Heart right ventricle (tissue), 16 donors: ENCODE measurements around the gene PIEZO1. TPM values are rescaled to one million over a fixed set of nuclear protein-coding genes. Genes with fewer than 3 reads are reported as not detected.

Experiments used
- ATAC-seq, 8 donors: fragments of 200-7000 bp; cut with Tn5 transposase; one replicate each; pipeline ENCODE4 v1.9.1; 2020; ENCODE audit warnings: mild to moderate bottlenecking in 8 of 8, moderate library complexity in 8 of 8, moderate number of reproducible peaks in 1 of 8
- DNase-seq, 2 donors: peaks; one replicate each; pipeline ENCODE4 v3.0.0-alpha.2; 2020
- H3K27ac ChIP-seq, 10 donors: fragments of 200-600 bp; sonication (generic) in 2 of 10; one replicate each; pipeline versions ENCODE4 v1.5.0 to v1.8.0; 2020 to 2022; ENCODE audit warnings: mild to moderate bottlenecking in 3 of 10
- H3K27me3 ChIP-seq, 7 donors: fragments of 200-600 bp; one replicate each; pipeline ENCODE4 v1.8.0; 2021 to 2022; ENCODE audit warnings: mild to moderate bottlenecking in 2 of 7
- H3K36me3 ChIP-seq, 9 donors: fragments of 200-600 bp; sonication (generic) in 1 of 9; one replicate each; pipeline versions ENCODE4 v1.5.0 to v1.8.0; 2020 to 2022; ENCODE audit warnings: mild to moderate bottlenecking in 2 of 9
- H3K4me1 ChIP-seq, 9 donors: fragments of 200-600 bp; sonication (generic) in 1 of 9; one replicate each; pipeline versions ENCODE4 v1.5.0 to v1.8.0; 2020 to 2022; ENCODE audit warnings: mild to moderate bottlenecking in 4 of 9
- H3K4me3 ChIP-seq, 10 donors: fragments of 200-600 bp; sonication (generic) in 2 of 10; one replicate each; pipeline versions ENCODE4 v1.5.0 to v1.8.0; 2020 to 2022; ENCODE audit warnings: mild to moderate bottlenecking in 7 of 10, moderate library complexity in 2 of 10
- H3K9me3 ChIP-seq, 11 donors: fragments of 200-600 bp in 10 of 11; sonication (generic) in 2 of 11; one replicate each; pipeline versions ENCODE4 v1.5.0 to v1.8.0; 2013 to 2022; ENCODE audit warnings: mild to moderate bottlenecking in 2 of 11, control low read depth in 1 of 11, moderate library complexity in 1 of 11
- WGBS, 2 donors: extraction: QIAGEN DNeasy Blood & Tissue Kit; methylation state at CpG; one replicate each; pipeline ENCODE4 v1.1.7; 2013; ENCODE audit warnings: inconsistent platforms in 1 of 2; 5-methylcytosine and 5-hydroxymethylcytosine counted together
- intact Hi-C, 10 donors: fragments of 100-400 bp; cut with DNase I; formaldehyde crosslinking; loops; one replicate each; pipeline versions ENCODE4 v1.11.1 to v1.14.2; 2022
- polyA plus RNA-seq, 2 donors: library from polyadenylated mRNA; stranded (reverse); fragments of 200-250 nt; gene quantifications; one replicate each; pipeline ENCODE4 v1.2.3, GENCODE V29; 2013
- total RNA-seq, 10 donors: library from RNA; stranded (reverse); fragmentation: NEBNext Ultra II Directional in 3 of 10; extraction: Animal tissue kit (Norgen Biotek cat#: 25700) in 3 of 10; gene quantifications; one replicate each; pipeline versions ENCODE4 v1.2.1 to v1.2.4, GENCODE V29; 2021 to 2023
- TF ChIP-seq, protein P1 (sequence below), 9 donors: fragments of 200-600 bp; sonication (generic) in 2 of 9; IDR thresholded peaks; one replicate each; pipeline versions ENCODE4 v1.5.0 to v1.8.0; 2021 to 2022; ENCODE audit warnings: antibody characterized with exemption in 9 of 9, mild to moderate bottlenecking in 5 of 9, moderate library complexity in 1 of 9
- donor health status: Arrhythmogenic right ventricular cardiomyopathy.
- donor health status: ischemic (EF 13 %, LVEDD 7.1; RV severe dilation, severe dysfunction).
- donor health status: healthy with polysubstance abuse.
- donor health status: DM: no; HTN: yes; CAD: no.
- donor health status: DM: no; HTN: no; CAD: no.
- donor health status: ischemic (EF 25% LVEDD 6.9; RV normal size, moderate dysfunction).
- donor health status: ischemic (EF 25% LVEDD 5.7; RV mildly dilated, moderate dysfunction).
- donor health status: healthy.
- donor health status: DM: yes; HTN: yes; CAD: no.
- donor health status: Ischemic cardiomyopathy.
- donor health status: ischemic (EF 35%, LVEDD 5.7; RV mildly dilated, moderate dysfunction).
- donor health status: nonischemic (EF 11% LVEDD 7.7; RV severe dilation, severe dysfunction).
- donor health status: DM: yes; HTN: yes; CAD: no.
- donor health status: PGD.
- donor health status: ischemic (EF 29% LVEDD 5.4; RV normal size, mild dysfunction).
- donor health status: nonischemic (EF 23%, LVEDD 6.1; RV moderate dilation, normal function).

PIEZO1 gene
- total and polyA plus RNA-seq, 12 donors = 12.3 to 78.2 (median 18.0) TPM

DNA sequence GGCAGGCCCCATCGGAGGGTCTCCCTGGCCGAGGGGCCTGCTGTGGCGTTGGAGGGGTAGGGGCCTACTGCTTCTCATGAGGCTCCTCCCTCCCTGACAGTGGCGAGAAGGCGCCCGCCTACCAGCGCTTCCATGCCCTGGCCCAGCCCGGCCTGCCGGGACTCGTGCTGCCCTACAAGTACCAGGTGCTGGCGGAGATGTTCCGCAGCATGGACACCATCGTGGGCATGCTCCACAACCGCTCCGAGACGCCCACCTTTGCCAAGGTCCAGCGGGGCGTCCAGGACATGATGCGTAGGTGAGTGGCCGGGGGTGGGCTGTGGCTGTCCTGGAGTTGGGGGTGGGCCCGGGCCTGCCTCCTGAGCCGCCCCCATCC, 20.3 kb upstream of the PIEZO1 start:
- Histone ChIP-seq H3K36me3 (peaks cover 0 to 31% (median 0%) of the 10 kb centered on the region in 9 donors), H3K4me3 (peak overlapping the region in 1 of 10 donors; percentile 73), H3K9me3 (no peaks in the 10 kb centered on the region), H3K4me1 (peaks cover 5 to 35% (median 20%) of the 10 kb centered on the region in 9 donors), H3K27ac (no peak overlapping the region), H3K27me3 (no peaks in the 10 kb centered on the region)
- WGBS, 2 donors = 87 to 95% methylated on average over 22 of the region's 22 CpGs
- peak in 1 of 8 donors; percentile 8 for ATAC-seq
- intact Hi-C loops = no loop called here
- DNase-seq = no peak
- TF ChIP-seq, protein P1, sequence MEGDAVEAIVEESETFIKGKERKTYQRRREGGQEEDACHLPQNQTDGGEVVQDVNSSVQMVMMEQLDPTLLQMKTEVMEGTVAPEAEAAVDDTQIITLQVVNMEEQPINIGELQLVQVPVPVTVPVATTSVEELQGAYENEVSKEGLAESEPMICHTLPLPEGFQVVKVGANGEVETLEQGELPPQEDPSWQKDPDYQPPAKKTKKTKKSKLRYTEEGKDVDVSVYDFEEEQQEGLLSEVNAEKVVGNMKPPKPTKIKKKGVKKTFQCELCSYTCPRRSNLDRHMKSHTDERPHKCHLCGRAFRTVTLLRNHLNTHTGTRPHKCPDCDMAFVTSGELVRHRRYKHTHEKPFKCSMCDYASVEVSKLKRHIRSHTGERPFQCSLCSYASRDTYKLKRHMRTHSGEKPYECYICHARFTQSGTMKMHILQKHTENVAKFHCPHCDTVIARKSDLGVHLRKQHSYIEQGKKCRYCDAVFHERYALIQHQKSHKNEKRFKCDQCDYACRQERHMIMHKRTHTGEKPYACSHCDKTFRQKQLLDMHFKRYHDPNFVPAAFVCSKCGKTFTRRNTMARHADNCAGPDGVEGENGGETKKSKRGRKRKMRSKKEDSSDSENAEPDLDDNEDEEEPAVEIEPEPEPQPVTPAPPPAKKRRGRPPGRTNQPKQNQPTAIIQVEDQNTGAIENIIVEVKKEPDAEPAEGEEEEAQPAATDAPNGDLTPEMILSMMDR (IDR thresholded peaks at IDR 0.05) = no peak

DNA sequence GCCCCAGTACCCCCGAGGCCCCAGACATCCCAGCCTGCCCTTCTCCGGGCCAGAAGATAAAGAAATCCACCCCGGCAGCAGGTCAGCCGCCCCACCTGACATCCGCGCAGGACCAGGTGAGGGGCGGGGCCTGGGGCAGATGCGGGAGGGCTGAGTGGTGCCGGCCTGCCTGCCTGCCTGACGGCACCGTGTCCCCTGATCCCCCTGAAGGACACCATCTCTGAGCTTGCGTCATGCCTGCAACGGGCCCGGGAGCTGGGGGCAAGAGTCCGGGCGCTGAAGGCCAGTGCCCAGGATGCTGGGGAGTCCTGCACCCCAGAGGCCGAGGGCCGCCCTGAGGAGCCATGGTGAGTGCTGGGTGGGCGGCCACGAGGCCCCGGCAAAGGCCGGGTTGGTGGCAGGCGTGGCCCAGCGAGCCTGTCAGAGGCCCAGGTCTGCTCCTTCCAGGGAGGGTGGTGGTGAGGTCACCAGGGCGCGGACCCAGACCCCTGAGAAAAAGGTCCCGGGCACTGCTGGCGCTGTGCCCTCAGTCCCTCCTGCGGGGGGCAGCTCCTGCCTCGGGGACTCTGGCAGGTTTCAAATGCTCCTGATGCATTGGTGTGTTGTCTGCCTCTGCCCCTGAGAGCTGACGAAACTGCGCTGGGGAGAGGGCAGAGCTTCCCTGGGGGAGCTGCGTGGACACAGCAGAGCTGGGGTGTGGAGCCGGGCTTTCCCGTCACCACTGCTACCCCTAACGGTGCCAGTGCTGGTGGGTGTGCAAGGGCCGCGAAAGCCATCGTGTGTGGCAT, 19.7 kb upstream of the PIEZO1 start:
- Histone ChIP-seq H3K36me3 (peaks cover 0 to 29% (median 0%) of the 10 kb centered on the region in 9 donors), H3K27me3 (no peaks in the 10 kb centered on the region), H3K27ac (no peak overlapping the region), H3K4me1 (peaks cover 0 to 34% (median 15%) of the 10 kb centered on the region in 9 donors), H3K4me3 (peak overlapping the region in 6 of 10 donors; percentile 64 to 83 (median 72)), H3K9me3 (no peaks in the 10 kb centered on the region)
- ATAC-seq (peak in 2 of 8 donors; percentile 1 to 9), DNase-seq (no peak)
- TF ChIP-seq, protein P1 (IDR thresholded peaks at IDR 0.05) = no peak
- intact Hi-C loops = no loop called here
- 29% methylated on average over 39 of the region's 39 CpGs for WGBS, 2 donors

DNA sequence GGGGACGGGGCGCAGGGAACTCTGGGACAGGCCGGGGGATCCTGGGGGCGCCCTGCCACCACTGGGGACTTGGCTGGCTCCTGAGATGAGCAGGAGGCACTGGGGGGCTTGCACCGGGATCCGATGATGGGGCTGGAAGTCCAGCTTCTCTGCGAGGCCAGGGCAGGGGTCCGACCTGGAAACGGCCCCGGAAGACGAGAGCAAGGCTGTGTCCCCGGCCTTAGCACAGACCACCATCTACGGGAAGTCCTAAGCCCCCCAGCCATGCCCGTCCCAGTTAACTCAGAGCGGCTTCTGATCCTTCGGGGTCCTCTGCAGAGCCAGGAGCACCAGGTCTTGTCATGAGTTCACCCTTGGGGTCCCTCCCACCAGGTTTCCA, 19.1 kb upstream of the PIEZO1 start:
- intact Hi-C loops = no loop called here
- no peaks in the 10 kb centered on the region for H3K27me3 ChIP-seq
- peaks cover 0 to 24% (median 0%) of the 10 kb centered on the region in 9 donors for H3K36me3 ChIP-seq
- H3K27ac ChIP-seq = no peak overlapping the region
- WGBS, 2 donors = 2 to 5% methylated on average over 16 of the region's 16 CpGs
- DNase-seq = no peak
- H3K9me3 ChIP-seq = no peaks in the 10 kb centered on the region
- H3K4me1 ChIP-seq = peaks cover 0 to 30% (median 15%) of the 10 kb centered on the region in 9 donors
- TF ChIP-seq, protein P1 (IDR thresholded peaks at IDR 0.05) = no peak
- peak overlapping the region in 8 of 10 donors; percentile 64 to 83 (median 72) for H3K4me3 ChIP-seq
- ATAC-seq = no peak

DNA sequence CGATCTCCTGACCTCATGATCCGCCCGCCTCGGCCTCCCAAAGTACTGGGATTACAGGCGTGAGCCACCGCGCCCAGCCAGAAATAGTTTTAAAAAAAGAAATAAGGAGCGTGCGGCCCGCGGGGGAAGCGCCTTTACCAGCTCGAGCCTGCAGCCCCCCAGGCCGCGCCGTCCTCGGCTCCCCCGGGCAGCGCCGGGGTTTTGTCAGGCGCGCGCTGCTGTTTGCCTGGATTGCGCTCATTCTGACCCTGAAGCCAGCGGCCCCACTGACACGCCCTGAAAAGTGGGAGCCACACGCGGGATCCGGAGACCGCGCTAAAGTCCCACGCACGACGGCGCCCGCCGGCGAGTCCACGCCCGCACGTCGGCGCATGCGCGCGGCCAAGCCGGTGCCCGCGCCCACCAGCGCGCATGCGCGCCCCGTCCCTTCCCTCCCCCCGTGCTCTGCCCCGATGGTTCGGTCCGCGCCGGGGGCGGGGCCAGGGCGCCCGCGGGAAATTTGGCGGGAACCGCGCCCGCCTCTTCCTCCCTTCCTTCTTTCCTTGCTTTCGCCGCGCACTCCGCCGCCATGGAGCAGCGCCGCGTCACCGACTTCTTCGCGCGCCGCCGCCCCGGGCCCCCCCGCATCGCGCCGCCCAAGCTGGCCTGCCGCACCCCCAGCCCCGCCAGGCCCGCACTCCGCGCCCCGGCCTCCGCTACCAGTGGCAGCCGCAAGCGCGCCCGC, 18.4 kb upstream of the PIEZO1 start, which contains the start of gene CDT1:
CDT1 (plus strand) TSS at position 526 of the 724 bp plus-strand sequence; CDS start at position 569, 43 bp downstream.
- H3K4me3 ChIP-seq = peak within 1 kb of the TSS in 9 of 10 donors; percentile 50 to 83 (median 72)
- no peaks in the 10 kb centered on the region for H3K27me3 ChIP-seq
- ATAC-seq (peak; percentile 49 to 84 (median 74)), DNase-seq (peak; percentile 80 to 89)
- H3K27ac ChIP-seq = peak within 1 kb of the TSS in 9 of 10 donors; percentile 4 to 81 (median 62)
- H3K36me3 ChIP-seq = peaks cover 0 to 16% (median 0%) of the 10 kb centered on the region in 9 donors
- 0 to 1% methylated on average over 93 to 97 of the region's 98 CpGs for WGBS, 2 donors
- H3K9me3 ChIP-seq = no peaks in the 10 kb centered on the region
- TF ChIP-seq, protein P1 (IDR thresholded peaks at IDR 0.05) = no peak
- peaks cover 0 to 30% (median 15%) of the 10 kb centered on the region in 9 donors for H3K4me1 ChIP-seq
- intact Hi-C loops = no loop called here
